H1 (cell line): ENCODE results near the gene SLC35A3. TPM values are rescaled to one million over a fixed set of nuclear protein-coding genes. Genes with fewer than 3 reads are reported as not detected.

Experiments used
- CTCF ChIP-seq, 3 experiments: IDR thresholded peaks; 1 replicate in 2 of 3; 2 replicates in 1 of 3; pipeline versions ENCODE4 v1.5.1 to v1.6.1; 2011; ENCODE audit warnings: low read length in 3 of 3, mild to moderate bottlenecking in 3 of 3, inconsistent platforms in 2 of 3, low read depth in 1 of 3, moderate library complexity in 1 of 3; ENCODE audit not compliant: insufficient read depth in 1 of 3; ENCODE audit errors: control extremely low read depth in 1 of 3
- polyA plus RNA-seq, 7 experiments: library from polyadenylated mRNA; depleted of rRNA in 3 of 7; stranded (reverse) in 5 of 7; unstranded in 2 of 7; fragments of >200 nt in 5 of 7; fragments of 200-250 nt in 2 of 7; gene quantifications; 1 replicate in 5 of 7; 2 replicates in 1 of 7; 4 replicates in 1 of 7; pipeline versions ENCODE4 v1.2.1 to v1.2.3, GENCODE V29; 2011 to 2013; ENCODE audit warnings: missing spikeins in 2 of 7, mixed read lengths in 2 of 7
- total RNA-seq: library from RNA; stranded (reverse); fragmentation: NEBNext Ultra II Directional; extraction: Animal tissue kit (Norgen Biotek cat#: 25700); gene quantifications from 2 replicates; pipeline ENCODE4 v1.2.1, GENCODE V29; 2021

Gene SLC35A3
- total and polyA plus RNA-seq, 2 of the 8 experiments (the other 6 are each of a cell fraction or from before 2014, with no cell fraction given), result 3.0 to 13.8 TPM

- no peak for TF ChIP-seq CTCF (IDR thresholded peaks at IDR 0.05; ENCODE audit: control extremely low read depth in 1 of 3, insufficient read depth in 1 of 3, low read depth in 1 of 3, low read length in 3 of 3)
Observed at GRCh38 chr1:100036718-100037655, 67.2 kb downstream of the SLC35A3 start (continued).
